Endothelial cell of umbilical vein (primary cell): ENCODE measurements around the gene C20orf144. TPM values are rescaled to one million over a fixed set of nuclear protein-coding genes. Genes with fewer than 3 reads are reported as not detected.

Source experiments
- BruUV-seq: library from RNA; stranded (reverse); fragments of 400-500 nt; replicated peaks from 2 replicates; lab custom pipeline; 2021; lab: Mats Ljungman, UMichigan
- CTCF ChIA-PET: fragments of 300-600, 350-600 bp; sonication (Branson Sonifier 250); formaldehyde crosslinking; loops from one replicate; lab custom pipeline; 2021; ENCODE audit warnings: antibody characterized with exemption, inconsistent platforms; lab: Charles Lee
- POLR2A ChIA-PET: fragments of 300-600, 350-600 bp; sonication (Branson Sonifier 250); formaldehyde crosslinking; loops from one replicate; lab custom pipeline; 2021; ENCODE audit warnings: antibody characterized with exemption, inconsistent platforms; lab: Charles Lee
- DNase-seq: peaks from one replicate; pipeline ENCODE4 v3.0.0-alpha.2; 2011; ENCODE audit warnings: low read depth, low spot score
- FAIRE-seq: peaks from 2 replicates; lab custom pipeline; 2011; peaks lifted over from hg19 to GRCh38; lab: Jason Lieb, UNC
- H2AFZ ChIP-seq: 2 replicates; pipeline ENCODE4 v1.6.0; 2012; ENCODE audit warnings: low read depth, low read length, control low read depth, inconsistent platforms
- H3K27ac ChIP-seq: 2 replicates; pipeline ENCODE4 v1.5.1; 2011; ENCODE audit warnings: low read depth, mild to moderate bottlenecking, control low read depth, low read length, moderate library complexity; ENCODE audit not compliant: insufficient read depth
- H3K27me3 ChIP-seq, 2 experiments: 2 replicates each; pipeline versions ENCODE4 v1.6.0 to v1.6.1; 2011; ENCODE audit warnings: low read length in 2 of 2, mixed read lengths in 1 of 2; ENCODE audit not compliant: control insufficient read depth in 2 of 2, insufficient read depth in 2 of 2
- H3K36me3 ChIP-seq, 2 experiments: 2 replicates in 1 of 2; 3 replicates in 1 of 2; pipeline ENCODE4 v1.5.1; 2011; ENCODE audit warnings: low read length in 2 of 2, mild to moderate bottlenecking in 1 of 2, moderate library complexity in 1 of 2; ENCODE audit not compliant: control insufficient read depth in 2 of 2, insufficient read depth in 2 of 2; ENCODE audit errors: extremely low read depth in 1 of 2
- H3K4me1 ChIP-seq: 3 replicates; pipeline ENCODE4 v1.5.1; 2011; ENCODE audit warnings: mild to moderate bottlenecking, low read length; ENCODE audit not compliant: control insufficient read depth, insufficient read depth; ENCODE audit errors: extremely low read depth
- H3K4me2 ChIP-seq: 2 replicates; pipeline ENCODE4 v1.6.1; 2011; ENCODE audit warnings: low read length, control low read depth, mixed read lengths; ENCODE audit not compliant: insufficient read depth
- H3K4me3 ChIP-seq, 3 experiments: fragments of 200-600 bp in 1 of 3; sonication (generic), shearing (Covaris generic) in 1 of 3; replicated peaks in 1 of 3; 2 replicates each; pipeline ENCODE4 v1.5.1; 2011 to 2016; ENCODE audit warnings: control low read depth in 3 of 3, low read length in 3 of 3, mild to moderate bottlenecking in 2 of 3, inconsistent platforms in 1 of 3, low read depth in 1 of 3, moderate library complexity in 1 of 3; ENCODE audit not compliant: insufficient read depth in 1 of 3
- H3K79me2 ChIP-seq: 2 replicates; pipeline ENCODE4 v1.6.0; 2012; ENCODE audit warnings: low read length, inconsistent platforms; ENCODE audit not compliant: control insufficient read depth, insufficient read depth
- H3K9ac ChIP-seq: replicated peaks from 2 replicates; pipeline ENCODE3; 2011; ENCODE audit warnings: low read length, control low read depth; ENCODE audit not compliant: insufficient read depth; ENCODE audit errors: extremely low read depth
- H3K9me1 ChIP-seq: replicated peaks from 3 replicates; pipeline ENCODE4 v1.6.0; 2011; ENCODE audit warnings: mild to moderate bottlenecking, low read length; ENCODE audit not compliant: control insufficient read depth, insufficient read depth; ENCODE audit errors: extremely low read depth
- H3K9me3 ChIP-seq: replicated peaks from 2 replicates; pipeline ENCODE4 v1.5.1; 2012; ENCODE audit warnings: low read length, inconsistent platforms; ENCODE audit not compliant: control insufficient read depth, insufficient read depth
- H4K20me1 ChIP-seq: replicated peaks from 2 replicates; pipeline ENCODE3; 2011; ENCODE audit warnings: mild to moderate bottlenecking, low read length; ENCODE audit not compliant: control insufficient read depth, insufficient read depth; ENCODE audit errors: extremely low read depth
- EZH2 ChIP-seq: IDR thresholded peaks from 2 replicates; pipeline ENCODE4 v1.6.1; 2012; ENCODE audit warnings: borderline replicate concordance, low read depth, mild to moderate bottlenecking, moderate library complexity, low read length, inconsistent platforms; ENCODE audit not compliant: severe bottlenecking
- FOS ChIP-seq: IDR thresholded peaks from 2 replicates; pipeline ENCODE4 v1.6.1; 2011; ENCODE audit warnings: mild to moderate bottlenecking, low read length, moderate library complexity, borderline replicate concordance; ENCODE audit not compliant: insufficient read depth
- GATA2 ChIP-seq: IDR thresholded peaks from 2 replicates; pipeline ENCODE4 v1.7.0; 2011; ENCODE audit warnings: low read depth, mild to moderate bottlenecking, moderate library complexity, mixed read lengths, low read length; ENCODE audit not compliant: insufficient read length, insufficient read depth
- JUN ChIP-seq: IDR thresholded peaks from 2 replicates; pipeline ENCODE4 v1.6.1; 2011; ENCODE audit warnings: borderline replicate concordance, low read depth; ENCODE audit not compliant: insufficient read length, insufficient read depth
- MYC ChIP-seq: IDR thresholded peaks from one replicate; pipeline ENCODE4 v1.6.1; 2011; ENCODE audit warnings: mild to moderate bottlenecking, low read depth, low read length
- POLR2A ChIP-seq: IDR thresholded peaks from 2 replicates; pipeline ENCODE4 v1.6.1; 2012; ENCODE audit warnings: low read depth, mild to moderate bottlenecking, control low read depth, low read length
- POLR2AphosphoS5 ChIP-seq: IDR thresholded peaks from 2 replicates; pipeline ENCODE4 v1.6.1; 2012; ENCODE audit warnings: low read depth, mild to moderate bottlenecking, control low read depth, low read length, moderate library complexity; ENCODE audit not compliant: insufficient read depth
- dilution Hi-C: fragments of 300-500 bp; cut with MboI; formaldehyde crosslinking; loops from one replicate; pipeline ENCODE4 v1.15.0; 2019; ENCODE audit warnings: low sequenced_read_pairs; ENCODE audit not compliant: extremely low pct_ligation_motif_present
- intact Hi-C: fragments of 100-400 bp; cut with micrococcal nuclease; formaldehyde crosslinking; loops from one replicate; pipeline ENCODE4 v1.10.0; 2022
- polyA plus RNA-seq, 4 experiments: library from polyadenylated mRNA; depleted of rRNA in 3 of 4; stranded (reverse) in 3 of 4; unstranded in 1 of 4; fragments of >200 nt; gene quantifications; 2 replicates each; pipeline versions ENCODE4 v1.2.1 to v1.2.3, GENCODE V29; 2011 to 2012; ENCODE audit warnings: missing spikeins in 1 of 4
- total RNA-seq: library from RNA; stranded (reverse); gene quantifications from 2 replicates; pipeline ENCODE4 v1.2.3, GENCODE V29; 2021
- TF ChIP-seq, protein P1 (sequence below): IDR thresholded peaks from 2 replicates; pipeline ENCODE4 v1.6.1; 2011; ENCODE audit not compliant: insufficient read depth, insufficient read length
- TF ChIP-seq, protein P2 (sequence below), 2 donors: IDR thresholded peaks; 1 replicate in 1 of 2; 2 replicates in 1 of 2; pipeline ENCODE4 v1.5.1; 2011; ENCODE audit warnings: low read length in 2 of 2, mild to moderate bottlenecking in 2 of 2, moderate library complexity in 2 of 2, control low read depth in 1 of 2, inconsistent platforms in 1 of 2, low read depth in 1 of 2; ENCODE audit not compliant: insufficient read depth in 1 of 2; ENCODE audit errors: extremely low read depth in 1 of 2

Gene C20orf144
- total and polyA plus RNA-seq, 2 donors (not counting 3 experiments of a cell fraction or from before 2014, with no cell fraction given): not detected

DNA sequence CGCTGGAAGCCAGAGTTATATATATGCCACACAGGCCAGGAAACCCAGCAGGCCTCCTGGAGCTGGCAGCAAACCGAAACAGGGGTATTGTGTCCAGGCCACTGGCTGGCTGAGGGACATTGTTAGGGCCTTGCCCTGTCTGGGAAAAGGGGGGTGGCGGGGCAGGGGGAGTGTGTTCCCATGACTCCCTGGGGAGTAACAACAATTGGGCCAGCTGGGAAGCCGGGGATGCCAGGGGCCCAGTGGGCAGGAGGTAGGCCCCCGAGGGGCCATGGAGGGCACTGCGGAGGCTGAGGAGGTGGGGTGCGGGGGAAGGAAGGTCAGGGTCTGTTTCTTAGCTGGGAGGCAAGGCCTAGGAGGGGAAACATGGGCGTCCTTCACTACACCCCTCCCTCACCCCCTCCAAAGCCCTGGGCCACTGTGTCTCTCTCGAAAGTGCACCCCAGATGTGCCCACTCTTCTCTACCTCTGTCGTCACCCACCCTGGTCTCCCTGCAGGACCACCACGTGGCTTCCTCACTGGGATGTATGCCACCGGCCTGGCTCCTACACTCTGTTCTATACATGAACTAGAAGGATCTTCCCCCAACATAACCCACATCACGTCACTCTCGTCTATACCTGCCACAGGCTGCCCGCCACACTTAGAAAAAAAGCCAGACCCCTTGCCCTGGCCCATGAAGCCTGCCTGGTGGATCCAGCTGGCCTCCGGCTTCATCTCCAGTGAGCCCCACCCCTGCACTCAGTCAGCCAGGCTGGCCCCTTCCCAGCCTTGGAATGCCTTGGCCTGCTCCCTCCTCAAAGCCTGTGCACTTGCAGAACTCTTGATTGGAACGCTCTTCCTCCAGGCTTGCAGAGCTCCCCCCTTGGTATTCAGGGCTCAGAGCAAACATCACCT lies 31.9 kb downstream of the C20orf144 start:
- Histone ChIP-seq H3K4me1 (peaks cover 11% of the 10 kb centered on the region), H3K79me2 (no peaks in the 10 kb centered on the region), H4K20me1 (no peaks in the 10 kb centered on the region), H3K27ac (no peak overlapping the region), H3K9me3 (no peaks in the 10 kb centered on the region), H3K36me3 (no peaks in the 10 kb centered on the region), H2AFZ (no peak overlapping the region), H3K9ac (no peak overlapping the region), H3K4me2 (no peak overlapping the region), H3K27me3 (no peaks in the 10 kb centered on the region), H3K4me3 (no peak overlapping the region), H3K9me1 (no peaks in the 10 kb centered on the region)
- BruUV-seq: no TSS peak
- ChIA-PET POLR2A (no interaction called here), CTCF (interaction anchor here (1.3 to 2.1 kb wide), 2 partner anchors 10 to 11 kb away, joined by 3 to 4 read pairs; no protein-coding TSS in a partner anchor)
- TF ChIP-seq POLR2A: no peak
- no peak for FAIRE-seq
- dilution Hi-C loops: no loop called here
- no peak for DNase-seq
- intact Hi-C loops: no loop called here

DNA sequence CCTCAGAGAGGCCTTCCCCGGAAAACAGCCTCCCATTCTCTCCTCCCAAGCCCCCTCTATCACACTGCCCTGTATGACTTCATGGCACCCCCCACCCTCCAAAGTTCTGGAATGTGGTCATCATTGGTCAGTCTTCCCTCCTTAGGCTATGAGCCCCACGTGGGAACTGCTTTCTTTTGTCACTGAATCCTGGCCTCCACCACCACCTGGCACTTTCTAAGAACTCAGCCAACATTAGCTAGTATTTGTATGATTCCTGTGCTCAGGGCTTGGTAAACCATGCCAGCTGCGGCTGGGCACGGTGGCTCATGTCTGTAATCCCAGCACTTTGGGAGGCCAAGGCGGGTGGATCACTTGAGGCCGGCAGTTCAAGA lies 32.5 kb downstream of the C20orf144 start:
- no peaks in the 10 kb centered on the region for H3K9me3 ChIP-seq
- intact Hi-C loops (no loop called here), dilution Hi-C loops (no loop called here)
- H3K9me1 ChIP-seq: no peaks in the 10 kb centered on the region
- H3K4me3 ChIP-seq: no peak overlapping the region
- H3K27ac ChIP-seq: no peak overlapping the region
- no peaks in the 10 kb centered on the region for H3K27me3 ChIP-seq
- H3K4me1 ChIP-seq: peaks cover 5% of the 10 kb centered on the region
- no peak overlapping the region for H2AFZ ChIP-seq
- FAIRE-seq: no peak
- no peaks in the 10 kb centered on the region for H4K20me1 ChIP-seq
- no peak overlapping the region for H3K9ac ChIP-seq
- POLR2A ChIA-PET: no interaction called here
- CTCF ChIA-PET: interaction anchor here (0.7 to 1.3 kb wide), 2 partner anchors 10 to 14 kb away, joined by 3 read pairs; no protein-coding TSS in a partner anchor
- BruUV-seq: no TSS peak
- no peak for DNase-seq
- TF ChIP-seq MYC: no peak
- TF ChIP-seq POLR2AphosphoS5: no peak
- TF ChIP-seq, protein P1, sequence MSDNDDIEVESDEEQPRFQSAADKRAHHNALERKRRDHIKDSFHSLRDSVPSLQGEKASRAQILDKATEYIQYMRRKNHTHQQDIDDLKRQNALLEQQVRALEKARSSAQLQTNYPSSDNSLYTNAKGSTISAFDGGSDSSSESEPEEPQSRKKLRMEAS: no peak
- no peak for TF ChIP-seq JUN
- TF ChIP-seq EZH2: no peak
- no peak for TF ChIP-seq POLR2A
- no peak for TF ChIP-seq GATA2
- TF ChIP-seq, protein P2, sequence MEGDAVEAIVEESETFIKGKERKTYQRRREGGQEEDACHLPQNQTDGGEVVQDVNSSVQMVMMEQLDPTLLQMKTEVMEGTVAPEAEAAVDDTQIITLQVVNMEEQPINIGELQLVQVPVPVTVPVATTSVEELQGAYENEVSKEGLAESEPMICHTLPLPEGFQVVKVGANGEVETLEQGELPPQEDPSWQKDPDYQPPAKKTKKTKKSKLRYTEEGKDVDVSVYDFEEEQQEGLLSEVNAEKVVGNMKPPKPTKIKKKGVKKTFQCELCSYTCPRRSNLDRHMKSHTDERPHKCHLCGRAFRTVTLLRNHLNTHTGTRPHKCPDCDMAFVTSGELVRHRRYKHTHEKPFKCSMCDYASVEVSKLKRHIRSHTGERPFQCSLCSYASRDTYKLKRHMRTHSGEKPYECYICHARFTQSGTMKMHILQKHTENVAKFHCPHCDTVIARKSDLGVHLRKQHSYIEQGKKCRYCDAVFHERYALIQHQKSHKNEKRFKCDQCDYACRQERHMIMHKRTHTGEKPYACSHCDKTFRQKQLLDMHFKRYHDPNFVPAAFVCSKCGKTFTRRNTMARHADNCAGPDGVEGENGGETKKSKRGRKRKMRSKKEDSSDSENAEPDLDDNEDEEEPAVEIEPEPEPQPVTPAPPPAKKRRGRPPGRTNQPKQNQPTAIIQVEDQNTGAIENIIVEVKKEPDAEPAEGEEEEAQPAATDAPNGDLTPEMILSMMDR (IDR thresholded peaks at IDR 0.05; ENCODE audit: extremely low read depth in 1 of 2, insufficient read depth in 1 of 2, low read depth in 1 of 2, low read length in 2 of 2): no peak
- no peak for TF ChIP-seq FOS
- no peaks in the 10 kb centered on the region for H3K36me3 ChIP-seq
- no peaks in the 10 kb centered on the region for H3K79me2 ChIP-seq
- no peak overlapping the region for H3K4me2 ChIP-seq
